Left ventricle myocardium inferior (tissue), 1 donor: ENCODE measurements around the gene UNC5B. TPM values are rescaled to one million over a fixed set of nuclear protein-coding genes. Genes with fewer than 3 reads are reported as not detected.

ENCODE experiments used
- DNase-seq: peaks from one replicate; pipeline ENCODE4 v3.0.0-alpha.2; 2020
- H3K27ac ChIP-seq: fragments of 200-600 bp; replicated peaks from 2 replicates; pipeline ENCODE4 v1.8.0; 2021
- H3K27me3 ChIP-seq: fragments of 200-600 bp; 2 replicates; pipeline ENCODE4 v1.8.0; 2021; ENCODE audit warnings: low read depth
- H3K36me3 ChIP-seq: fragments of 200-600 bp; 2 replicates; pipeline ENCODE4 v1.8.0; 2021
- H3K4me1 ChIP-seq: fragments of 200-600 bp; 2 replicates; pipeline ENCODE4 v1.8.0; 2021
- H3K4me3 ChIP-seq: fragments of 200-600 bp; 2 replicates; pipeline ENCODE4 v1.8.0; 2021; ENCODE audit warnings: mild to moderate bottlenecking, moderate library complexity
- H3K9me3 ChIP-seq: fragments of 200-600 bp; replicated peaks from 2 replicates; pipeline ENCODE4 v1.8.0; 2021
- CTCF ChIP-seq: fragments of 200-600 bp; IDR thresholded peaks from 2 replicates; pipeline ENCODE4 v1.8.0; 2021; ENCODE audit warnings: antibody characterized with exemption, mild to moderate bottlenecking, borderline replicate concordance
- intact Hi-C: fragments of 100-400 bp; cut with micrococcal nuclease; formaldehyde crosslinking; loops from one replicate; pipeline ENCODE4 v1.11.0; 2022
- total RNA-seq: library from RNA; stranded (reverse); fragmentation: NEBNext Ultra II Directional; extraction: Animal tissue kit (Norgen Biotek cat#: 25700); gene quantifications from one replicate; pipeline ENCODE4 v1.2.1, GENCODE V29; 2021
- donor health status: DM: no; HTN: yes; CAD: no; lungs with severe emphysema.

Gene UNC5B
- total RNA-seq, 1 donor from 2014 or later = 15.6 TPM

- Histone ChIP-seq H3K4me1 (peaks cover 100% of the 10 kb centered on the region), H3K36me3 (no peaks in the 10 kb centered on the region), H3K27ac (peak overlapping the region; percentile 81), H3K9me3 (no peaks in the 10 kb centered on the region), H3K27me3 (no peaks in the 10 kb centered on the region), H3K4me3 (peak overlapping the region; percentile 55)
- no peak for TF ChIP-seq CTCF
- intact Hi-C loops = no loop called here
- peak; percentile 71 for DNase-seq
Measured at GRCh38 chr10:71244431-71245419, 32.4 kb downstream of the UNC5B start.

- Histone ChIP-seq H3K27ac (peak overlapping the region; percentile 81), H3K27me3 (no peaks in the 10 kb centered on the region), H3K36me3 (no peaks in the 10 kb centered on the region), H3K9me3 (no peaks in the 10 kb centered on the region), H3K4me1 (peaks cover 100% of the 10 kb centered on the region), H3K4me3 (peak overlapping the region; percentile 55)
- no peak for TF ChIP-seq CTCF
- intact Hi-C loops = no loop called here
- peak; percentile 13 for DNase-seq
Measured at GRCh38 chr10:71245420-71246325, 33.3 kb downstream of the UNC5B start.

GRCh38 chr10:71246591-71247413 lies 34.4 kb downstream of the UNC5B start:
- H3K27me3 ChIP-seq = no peaks in the 10 kb centered on the region
- DNase-seq = peak; percentile 12
- no peak overlapping the region for H3K4me3 ChIP-seq
- no peaks in the 10 kb centered on the region for H3K36me3 ChIP-seq
- TF ChIP-seq CTCF = no peak
- intact Hi-C loops = no loop called here
- peaks cover 100% of the 10 kb centered on the region for H3K4me1 ChIP-seq
- no peaks in the 10 kb centered on the region for H3K9me3 ChIP-seq
- H3K27ac ChIP-seq = peak overlapping the region; percentile 81

GRCh38 chr10:71247414-71247705 lies 35.0 kb downstream of the UNC5B start:
- Histone ChIP-seq H3K36me3 (no peaks in the 10 kb centered on the region), H3K27me3 (no peaks in the 10 kb centered on the region), H3K4me3 (no peak overlapping the region), H3K4me1 (peaks cover 100% of the 10 kb centered on the region), H3K9me3 (no peaks in the 10 kb centered on the region), H3K27ac (peak overlapping the region; percentile 81)
- peak; percentile 13 for DNase-seq
- no peak for TF ChIP-seq CTCF
- intact Hi-C loops = no loop called here

GRCh38 chr10:71247804-71248203 lies 35.4 kb downstream of the UNC5B start:
- intact Hi-C loops = no loop called here
- Histone ChIP-seq H3K9me3 (no peaks in the 10 kb centered on the region), H3K4me1 (peaks cover 100% of the 10 kb centered on the region), H3K27me3 (no peaks in the 10 kb centered on the region), H3K27ac (peak overlapping the region; percentile 81), H3K36me3 (no peaks in the 10 kb centered on the region), H3K4me3 (no peak overlapping the region)
- TF ChIP-seq CTCF = no peak
- DNase-seq = no peak
